ENCODE data around the gene TMEM255B.

DNA sequence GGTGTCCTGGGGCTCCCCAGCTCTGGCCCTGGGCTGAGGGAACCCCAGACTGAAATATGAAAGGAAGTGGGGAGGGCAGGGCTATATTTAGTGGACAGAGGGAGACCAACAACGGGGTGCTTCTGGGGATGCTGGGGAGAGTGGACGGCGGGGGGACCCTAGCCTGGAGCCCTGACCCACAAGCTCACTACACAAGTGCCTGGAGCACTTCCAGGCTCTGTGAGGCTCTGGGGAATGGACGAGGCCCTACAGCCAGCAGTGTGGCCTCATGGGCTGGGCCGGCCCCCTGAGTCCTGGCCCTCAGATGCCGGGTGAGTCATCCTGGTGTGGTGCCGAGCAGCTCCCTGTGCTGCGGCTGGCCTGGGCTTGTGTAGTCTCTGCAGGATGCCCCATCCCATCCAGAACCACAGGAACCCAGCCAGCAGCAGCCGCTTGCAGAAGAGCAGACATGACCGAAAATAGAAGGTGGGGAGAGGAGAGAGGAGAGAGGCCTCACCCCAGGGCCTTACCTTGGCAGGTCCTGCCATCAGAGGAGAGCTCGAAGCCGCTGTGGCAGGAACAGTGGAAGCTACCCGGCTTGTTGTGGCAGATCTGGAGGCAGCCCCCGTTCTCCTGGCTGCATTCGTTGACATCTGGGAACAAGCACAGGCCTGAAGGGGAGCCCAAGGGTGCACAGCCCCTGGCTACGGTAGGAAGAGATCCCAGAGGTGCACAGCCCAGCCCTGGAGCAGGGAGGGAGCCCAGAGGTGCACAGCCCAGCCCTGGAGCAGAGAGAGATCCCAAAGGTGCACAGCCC is 78.7 kb downstream of the TMEM255B start:
- TF ChIP-seq, protein P1, sequence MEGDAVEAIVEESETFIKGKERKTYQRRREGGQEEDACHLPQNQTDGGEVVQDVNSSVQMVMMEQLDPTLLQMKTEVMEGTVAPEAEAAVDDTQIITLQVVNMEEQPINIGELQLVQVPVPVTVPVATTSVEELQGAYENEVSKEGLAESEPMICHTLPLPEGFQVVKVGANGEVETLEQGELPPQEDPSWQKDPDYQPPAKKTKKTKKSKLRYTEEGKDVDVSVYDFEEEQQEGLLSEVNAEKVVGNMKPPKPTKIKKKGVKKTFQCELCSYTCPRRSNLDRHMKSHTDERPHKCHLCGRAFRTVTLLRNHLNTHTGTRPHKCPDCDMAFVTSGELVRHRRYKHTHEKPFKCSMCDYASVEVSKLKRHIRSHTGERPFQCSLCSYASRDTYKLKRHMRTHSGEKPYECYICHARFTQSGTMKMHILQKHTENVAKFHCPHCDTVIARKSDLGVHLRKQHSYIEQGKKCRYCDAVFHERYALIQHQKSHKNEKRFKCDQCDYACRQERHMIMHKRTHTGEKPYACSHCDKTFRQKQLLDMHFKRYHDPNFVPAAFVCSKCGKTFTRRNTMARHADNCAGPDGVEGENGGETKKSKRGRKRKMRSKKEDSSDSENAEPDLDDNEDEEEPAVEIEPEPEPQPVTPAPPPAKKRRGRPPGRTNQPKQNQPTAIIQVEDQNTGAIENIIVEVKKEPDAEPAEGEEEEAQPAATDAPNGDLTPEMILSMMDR (IDR thresholded peaks at IDR 0.05), result no peak
- TF ChIP-seq EZH2phosphoT487 (IDR thresholded peaks at IDR 0.05) (no peak), EZH2 (IDR thresholded peaks at IDR 0.05) (no peak)

Data from neural progenitor cell (in vitro differentiated cells).